Measurements from ENCODE around the gene ZEB1. TPM values are rescaled to one million over a fixed set of nuclear protein-coding genes. Genes with fewer than 3 reads are reported as not detected.
A peak's percentile ranks its signal among the peaks of the same experiment; 100 is the strongest.

ZEB1 gene
- total and polyA plus RNA-seq, 3 experiments from 2014 or later: 34.7 to 38.0 (median 37.3) TPM

- H3K4me1 ChIP-seq (ENCODE audit: insufficient read depth, low read length): no peaks in the 10 kb centered on the region
- Mint-ChIP-seq H3K9me3 (peaks cover 0 to 4% (median 0%) of the 10 kb centered on the region in 5 donors), H3K27me3 (peaks cover 2 to 4% of the 10 kb centered on the region in 2 donors), H3K4me1 (no peaks in the 10 kb centered on the region), H3K4me3 (no peak overlapping the region), H3K27ac (no peak overlapping the region), H3K36me3 (peaks cover 0 to 3% (median 0%) of the 10 kb centered on the region in 3 donors)
- DNase-seq: no peak
- no peaks in the 10 kb centered on the region for H3K36me3 ChIP-seq (ENCODE audit: insufficient read depth, low read length)
- CTCF ChIA-PET: no interaction called here
- no peak overlapping the region for H3K27ac ChIP-seq (ENCODE audit: low read depth, low read length)
- no peaks in the 10 kb centered on the region for H3K27me3 ChIP-seq (ENCODE audit: insufficient read depth, low read length, poor library complexity, severe bottlenecking)
- POLR2A ChIA-PET: no interaction called here
- H3K9me3 ChIP-seq (ENCODE audit: low read length): no peaks in the 10 kb centered on the region
- no peak overlapping the region for H3K4me3 ChIP-seq (ENCODE audit: low read length)
These were observed 30.1 kb upstream of the ZEB1 start for GRCh38 chr10:31288962-31289361.

GRCh38 chr10:31290386-31290785, 28.6 kb upstream of the ZEB1 start:
- peaks cover 0 to 4% (median 0%) of the 10 kb centered on the region in 5 donors for H3K9me3 Mint-ChIP-seq

GRCh38 chr10:31291123-31291522, 27.9 kb upstream of the ZEB1 start:
- H3K36me3 ChIP-seq (ENCODE audit: insufficient read depth, low read length): no peaks in the 10 kb centered on the region
- POLR2A ChIA-PET: no interaction called here
- H3K27me3 ChIP-seq (ENCODE audit: insufficient read depth, low read length, poor library complexity, severe bottlenecking): no peaks in the 10 kb centered on the region
- H3K4me1 ChIP-seq (ENCODE audit: insufficient read depth, low read length): no peaks in the 10 kb centered on the region
- H3K36me3 Mint-ChIP-seq: peaks cover 0 to 3% (median 0%) of the 10 kb centered on the region in 3 donors
- no peaks in the 10 kb centered on the region for H3K4me1 Mint-ChIP-seq
- no peak for DNase-seq
- no peak overlapping the region for H3K4me3 Mint-ChIP-seq
- no peak overlapping the region for H3K27ac ChIP-seq (ENCODE audit: low read depth, low read length)
- H3K9me3 ChIP-seq (ENCODE audit: low read length): no peaks in the 10 kb centered on the region
- CTCF ChIA-PET: no interaction called here
- no peak overlapping the region for H3K27ac Mint-ChIP-seq
- no peak overlapping the region for H3K4me3 ChIP-seq (ENCODE audit: low read length)
- H3K9me3 Mint-ChIP-seq: peaks cover 0 to 4% (median 0%) of the 10 kb centered on the region in 5 donors
- peaks cover 0 to 2% of the 10 kb centered on the region in 2 donors for H3K27me3 Mint-ChIP-seq

More at GRCh38 chr10:31290386-31290785, 28.6 kb upstream of the ZEB1 start:
- H3K27me3 ChIP-seq (ENCODE audit: insufficient read depth, low read length, poor library complexity, severe bottlenecking): no peaks in the 10 kb centered on the region
- no peak overlapping the region for H3K4me3 Mint-ChIP-seq
- H3K27ac ChIP-seq (ENCODE audit: low read depth, low read length): no peak overlapping the region
- ChIA-PET CTCF (no interaction called here), POLR2A (no interaction called here)
- no peaks in the 10 kb centered on the region for H3K4me1 Mint-ChIP-seq
- no peak overlapping the region for H3K27ac Mint-ChIP-seq
- H3K4me3 ChIP-seq (ENCODE audit: low read length): no peak overlapping the region
- H3K9me3 ChIP-seq (ENCODE audit: low read length): no peaks in the 10 kb centered on the region
- H3K27me3 Mint-ChIP-seq: peaks cover 0 to 2% of the 10 kb centered on the region in 2 donors
- H3K4me1 ChIP-seq (ENCODE audit: insufficient read depth, low read length): no peaks in the 10 kb centered on the region
- no peaks in the 10 kb centered on the region for H3K36me3 ChIP-seq (ENCODE audit: insufficient read depth, low read length)
- DNase-seq: no peak
- peaks cover 0 to 3% (median 0%) of the 10 kb centered on the region in 3 donors for H3K36me3 Mint-ChIP-seq

GRCh38 chr10:31294558-31294957, 24.5 kb upstream of the ZEB1 start:
- Mint-ChIP-seq H3K27ac (no peak overlapping the region), H3K27me3 (peaks cover 2 to 7% of the 10 kb centered on the region in 2 donors), H3K4me1 (peaks cover 0 to 3% (median 2%) of the 10 kb centered on the region in 3 donors), H3K36me3 (no peaks in the 10 kb centered on the region), H3K9me3 (no peaks in the 10 kb centered on the region), H3K4me3 (no peak overlapping the region)
- H3K4me3 ChIP-seq (ENCODE audit: low read length): no peak overlapping the region
- H3K9me3 ChIP-seq (ENCODE audit: low read length): no peaks in the 10 kb centered on the region
- H3K27me3 ChIP-seq (ENCODE audit: insufficient read depth, low read length, poor library complexity, severe bottlenecking): no peaks in the 10 kb centered on the region
- ChIA-PET CTCF (no interaction called here), POLR2A (no interaction called here)
- DNase-seq: no peak
- H3K36me3 ChIP-seq (ENCODE audit: insufficient read depth, low read length): no peaks in the 10 kb centered on the region
- H3K27ac ChIP-seq (ENCODE audit: low read depth, low read length): no peak overlapping the region
- H3K4me1 ChIP-seq (ENCODE audit: insufficient read depth, low read length): no peaks in the 10 kb centered on the region

GRCh38 chr10:31296754-31297153, 22.3 kb upstream of the ZEB1 start:
- H3K4me1 Mint-ChIP-seq: peaks cover 0 to 3% (median 2%) of the 10 kb centered on the region in 3 donors
- CTCF ChIA-PET: no interaction called here
- peaks cover 0 to 7% of the 10 kb centered on the region in 2 donors for H3K27me3 Mint-ChIP-seq
- DNase-seq: no peak
- H3K9me3 ChIP-seq (ENCODE audit: low read length): no peaks in the 10 kb centered on the region
- H3K4me3 Mint-ChIP-seq: no peak overlapping the region
- no peak overlapping the region for H3K27ac Mint-ChIP-seq
- H3K36me3 Mint-ChIP-seq: no peaks in the 10 kb centered on the region
- H3K9me3 Mint-ChIP-seq: no peaks in the 10 kb centered on the region
- H3K4me3 ChIP-seq (ENCODE audit: low read length): no peak overlapping the region
- H3K27ac ChIP-seq (ENCODE audit: low read depth, low read length): no peak overlapping the region
- H3K4me1 ChIP-seq (ENCODE audit: insufficient read depth, low read length): no peaks in the 10 kb centered on the region
- no peaks in the 10 kb centered on the region for H3K27me3 ChIP-seq (ENCODE audit: insufficient read depth, low read length, poor library complexity, severe bottlenecking)
- POLR2A ChIA-PET: no interaction called here
- H3K36me3 ChIP-seq (ENCODE audit: insufficient read depth, low read length): no peaks in the 10 kb centered on the region

GRCh38 chr10:31299119-31299518, 19.9 kb upstream of the ZEB1 start:
- Histone ChIP-seq H3K27ac (ENCODE audit: low read depth, low read length) (no peak overlapping the region), H3K4me1 (ENCODE audit: insufficient read depth, low read length) (no peaks in the 10 kb centered on the region), H3K36me3 (ENCODE audit: insufficient read depth, low read length) (no peaks in the 10 kb centered on the region), H3K27me3 (ENCODE audit: insufficient read depth, low read length, poor library complexity, severe bottlenecking) (no peaks in the 10 kb centered on the region), H3K9me3 (ENCODE audit: low read length) (no peaks in the 10 kb centered on the region), H3K4me3 (ENCODE audit: low read length) (no peak overlapping the region)
- H3K36me3 Mint-ChIP-seq: no peaks in the 10 kb centered on the region
- ChIA-PET CTCF (no interaction called here), POLR2A (no interaction called here)
- H3K9me3 Mint-ChIP-seq: no peaks in the 10 kb centered on the region
- H3K4me3 Mint-ChIP-seq: no peak overlapping the region
- peaks cover 2 to 20% of the 10 kb centered on the region in 2 donors for H3K27me3 Mint-ChIP-seq
- peaks cover 0 to 3% (median 2%) of the 10 kb centered on the region in 3 donors for H3K4me1 Mint-ChIP-seq
- DNase-seq: peak in 1 of 5 donors; percentile 9
- H3K27ac Mint-ChIP-seq: peak overlapping the region in 1 of 8 donors; percentile 4

- H3K9me3 Mint-ChIP-seq: peaks cover 0 to 2% (median 0%) of the 10 kb centered on the region in 5 donors
- ChIA-PET CTCF (no interaction called here), POLR2A (no interaction called here)
- no peak overlapping the region for H3K4me3 ChIP-seq (ENCODE audit: low read length)
- peaks cover 4 to 18% of the 10 kb centered on the region in 2 donors for H3K27me3 Mint-ChIP-seq
- DNase-seq: no peak
- no peaks in the 10 kb centered on the region for H3K4me1 ChIP-seq (ENCODE audit: insufficient read depth, low read length)
- no peak overlapping the region for H3K4me3 Mint-ChIP-seq
- H3K36me3 ChIP-seq (ENCODE audit: insufficient read depth, low read length): no peaks in the 10 kb centered on the region
- no peaks in the 10 kb centered on the region for H3K9me3 ChIP-seq (ENCODE audit: low read length)
- H3K27me3 ChIP-seq (ENCODE audit: insufficient read depth, low read length, poor library complexity, severe bottlenecking): no peaks in the 10 kb centered on the region
- H3K27ac ChIP-seq (ENCODE audit: low read depth, low read length): no peak overlapping the region
- H3K27ac Mint-ChIP-seq: no peak overlapping the region
- peaks cover 0 to 6% (median 0%) of the 10 kb centered on the region in 3 donors for H3K36me3 Mint-ChIP-seq
- H3K4me1 Mint-ChIP-seq: peaks cover 0 to 3% (median 2%) of the 10 kb centered on the region in 3 donors
These were observed 15.8 kb upstream of the ZEB1 start for GRCh38 chr10:31303212-31303611.

- Histone ChIP-seq H3K4me3 (ENCODE audit: low read length) (no peak overlapping the region), H3K36me3 (ENCODE audit: insufficient read depth, low read length) (no peaks in the 10 kb centered on the region), H3K4me1 (ENCODE audit: insufficient read depth, low read length) (no peaks in the 10 kb centered on the region), H3K27ac (ENCODE audit: low read depth, low read length) (no peak overlapping the region), H3K9me3 (ENCODE audit: low read length) (no peaks in the 10 kb centered on the region), H3K27me3 (ENCODE audit: insufficient read depth, low read length, poor library complexity, severe bottlenecking) (no peaks in the 10 kb centered on the region)
- ChIA-PET POLR2A (no interaction called here), CTCF (no interaction called here)
- Mint-ChIP-seq H3K27me3 (peaks cover 4 to 18% of the 10 kb centered on the region in 2 donors), H3K9me3 (peaks cover 0 to 2% (median 0%) of the 10 kb centered on the region in 5 donors), H3K27ac (no peak overlapping the region), H3K4me1 (no peaks in the 10 kb centered on the region), H3K4me3 (no peak overlapping the region), H3K36me3 (peaks cover 0 to 6% (median 2%) of the 10 kb centered on the region in 3 donors)
- no peak for DNase-seq
These were observed 14.6 kb upstream of the ZEB1 start for GRCh38 chr10:31304291-31304970.

Measured in CD8-positive, alpha-beta memory T cell (primary cell).